ENCODE measurements around the gene HYAL1. TPM values are rescaled to one million over a fixed set of nuclear protein-coding genes. Genes with fewer than 3 reads are reported as not detected.

Gene HYAL1
- 5.9 and 6.2 TPM in 2 replicates for total RNA-seq (2014; rRNA removed; shearing (Covaris generic))
- 12.0 and 17.1 TPM in 2 replicates for polyA plus RNA-seq (2014; cell fraction: nucleus; rRNA removed)

DNA sequence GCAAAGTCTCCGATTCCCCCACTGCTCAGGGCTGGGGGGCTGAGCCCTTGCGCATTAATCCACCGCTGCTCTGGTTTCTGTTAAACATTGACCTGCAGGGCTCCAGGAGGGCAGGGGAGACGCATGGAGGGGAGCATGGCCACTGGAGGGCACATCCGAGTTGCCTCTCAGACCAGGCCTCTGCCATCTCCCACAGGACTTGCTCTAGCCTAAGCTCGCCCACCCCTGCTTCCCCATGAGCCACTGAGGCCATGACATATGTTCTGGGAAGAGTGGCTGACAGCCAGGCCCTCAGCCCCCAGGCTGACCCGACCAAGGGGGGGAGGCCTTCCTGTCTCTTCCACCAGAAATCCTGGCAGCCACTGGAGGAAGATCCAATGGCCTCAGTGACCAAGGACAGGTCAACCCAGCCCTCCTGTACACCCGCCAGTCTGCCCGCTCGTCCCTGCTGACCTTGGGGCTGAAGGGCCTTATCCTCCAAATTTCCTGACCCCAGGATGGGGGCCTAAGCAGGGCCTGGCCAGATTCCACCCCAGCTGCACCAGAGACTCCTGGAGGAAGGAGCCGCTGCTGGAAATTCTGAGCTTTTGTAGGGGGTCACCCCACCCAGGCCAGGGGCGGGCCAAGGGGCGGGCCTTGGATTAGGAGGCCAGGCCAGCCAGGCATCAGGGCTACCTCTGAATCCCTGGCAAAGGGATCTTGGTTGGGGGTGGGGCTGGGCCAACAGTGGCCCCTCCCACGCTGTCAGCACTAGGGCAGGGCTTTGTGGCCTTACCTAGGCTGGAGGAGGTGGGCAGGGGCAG, at the start of gene HYAL1:
Gene HYAL1, minus strand, starts transcription at position 562 of the 803 bp plus-strand sequence. CDS start 618 bp downstream, outside the sequence.
- DNase-seq (ENCODE audit: extremely low read depth, low read depth) = no peak

GRCh38 chr3:50352781-50353180, 49.4 kb upstream of the HYAL1 start:
- no peak for DNase-seq (ENCODE audit: extremely low read depth, low read depth)

GRCh38 chr3:50351323-50351697, 47.9 kb upstream of the HYAL1 start:
- DNase-seq (ENCODE audit: extremely low read depth, low read depth) = no peak

GRCh38 chr3:50350527-50351322, 47.4 kb upstream of the HYAL1 start, which contains the start of the genes CYB561D2 and NPRL2:
Gene CYB561D2 (plus strand): TSS chr3:50350862. CDS start chr3:50351434, 572 bp downstream.
Gene NPRL2 (minus strand): TSS chr3:50350775. CDS start chr3:50350652, 123 bp downstream.
- DNase-seq (ENCODE audit: extremely low read depth, low read depth) = peak; percentile 88

- DNase-seq (ENCODE audit: extremely low read depth, low read depth) = no peak
Observed at GRCh38 chr3:50350213-50350526, 46.8 kb upstream of the HYAL1 start.

GRCh38 chr3:50347187-50347813, 43.9 kb upstream of the HYAL1 start:
- DNase-seq (ENCODE audit: extremely low read depth, low read depth) = peak; percentile 56

- no peak for DNase-seq (ENCODE audit: extremely low read depth, low read depth)
Observed at GRCh38 chr3:50345586-50346234, 42.3 kb upstream of the HYAL1 start, which contains the start of gene ZMYND10. Gene ZMYND10 (minus strand): TSS chr3:50345732. CDS start chr3:50345579, 153 bp downstream.

GRCh38 chr3:50345008-50345407, 41.6 kb upstream of the HYAL1 start:
- DNase-seq (ENCODE audit: extremely low read depth, low read depth) = no peak

DNA sequence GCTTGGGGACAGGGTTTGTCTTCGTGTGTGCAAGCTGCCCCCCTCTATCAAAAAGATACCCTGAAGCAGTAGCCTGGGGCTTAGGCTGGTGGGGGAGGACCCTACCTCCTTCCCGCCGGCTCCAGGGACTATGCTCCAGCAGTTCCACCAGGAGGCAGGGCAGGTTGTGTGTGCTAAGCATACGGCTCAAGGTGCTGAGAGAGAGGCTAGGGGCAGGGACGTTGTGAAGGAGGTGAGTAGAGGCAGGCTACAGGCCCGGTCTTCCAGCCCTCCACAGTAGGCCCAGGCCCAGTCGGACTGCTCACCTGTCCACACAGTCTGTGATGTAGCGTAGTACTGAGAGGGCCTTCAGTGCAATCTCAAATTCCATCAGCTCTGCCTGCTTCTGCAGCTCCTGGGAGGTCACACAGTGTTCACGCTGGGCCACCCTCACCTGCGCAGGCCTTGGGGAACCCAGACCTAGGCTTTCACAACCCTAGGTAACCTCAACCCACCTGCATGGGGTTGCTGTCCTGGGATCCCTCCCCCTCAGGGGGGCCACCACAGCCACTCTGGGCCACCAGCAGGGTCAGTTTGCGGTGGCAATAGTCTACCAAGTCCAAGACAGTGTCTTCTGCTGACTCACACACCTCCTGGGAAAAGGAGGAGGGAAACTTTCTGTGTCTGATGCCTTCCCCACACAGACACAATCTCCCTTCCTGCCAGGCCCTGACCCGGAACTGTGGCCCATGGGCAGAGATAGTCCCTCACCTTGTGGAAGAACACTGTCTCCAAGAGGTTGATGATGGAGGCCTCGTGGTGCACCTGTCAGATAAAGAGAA, 39.6 kb upstream of the HYAL1 start:
- DNase-seq (ENCODE audit: extremely low read depth, low read depth) = no peak

DNA sequence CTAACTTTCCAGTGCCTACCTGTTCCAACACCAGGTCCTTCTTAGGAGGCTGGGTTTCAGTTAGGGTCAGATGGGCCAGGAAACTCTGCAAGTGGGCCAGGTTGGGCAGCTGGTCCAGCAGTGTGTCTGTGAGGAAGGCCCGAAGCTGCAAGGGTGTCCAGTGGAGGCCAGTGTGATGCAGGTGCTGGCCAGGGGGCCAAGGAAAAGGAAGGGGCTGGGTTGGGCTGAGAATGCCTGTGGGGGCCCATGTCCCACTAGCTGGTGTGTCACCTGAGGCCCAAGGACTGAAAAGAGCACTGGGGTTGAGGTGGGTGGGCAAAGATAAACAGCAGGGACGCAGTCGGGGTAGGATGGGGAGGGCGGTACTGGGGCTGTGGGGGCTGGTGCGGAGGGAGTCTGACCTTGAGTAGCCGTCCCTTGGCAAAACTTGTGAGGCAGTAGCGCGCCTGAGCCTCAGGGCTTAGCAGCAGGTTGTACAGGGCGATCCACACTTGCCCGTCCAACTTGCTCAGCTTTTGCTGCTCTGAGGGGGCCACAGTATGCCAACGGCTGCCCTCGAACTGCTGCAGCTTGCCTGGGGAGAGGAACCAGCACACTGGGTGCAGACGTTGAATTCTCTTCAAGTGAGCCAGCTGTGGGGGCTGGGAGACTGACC, 38.7 kb upstream of the HYAL1 start:
- DNase-seq (ENCODE audit: extremely low read depth, low read depth) = no peak

GRCh38 chr3:50341537-50341936, 38.2 kb upstream of the HYAL1 start:
- no peak for DNase-seq (ENCODE audit: extremely low read depth, low read depth)

DNA sequence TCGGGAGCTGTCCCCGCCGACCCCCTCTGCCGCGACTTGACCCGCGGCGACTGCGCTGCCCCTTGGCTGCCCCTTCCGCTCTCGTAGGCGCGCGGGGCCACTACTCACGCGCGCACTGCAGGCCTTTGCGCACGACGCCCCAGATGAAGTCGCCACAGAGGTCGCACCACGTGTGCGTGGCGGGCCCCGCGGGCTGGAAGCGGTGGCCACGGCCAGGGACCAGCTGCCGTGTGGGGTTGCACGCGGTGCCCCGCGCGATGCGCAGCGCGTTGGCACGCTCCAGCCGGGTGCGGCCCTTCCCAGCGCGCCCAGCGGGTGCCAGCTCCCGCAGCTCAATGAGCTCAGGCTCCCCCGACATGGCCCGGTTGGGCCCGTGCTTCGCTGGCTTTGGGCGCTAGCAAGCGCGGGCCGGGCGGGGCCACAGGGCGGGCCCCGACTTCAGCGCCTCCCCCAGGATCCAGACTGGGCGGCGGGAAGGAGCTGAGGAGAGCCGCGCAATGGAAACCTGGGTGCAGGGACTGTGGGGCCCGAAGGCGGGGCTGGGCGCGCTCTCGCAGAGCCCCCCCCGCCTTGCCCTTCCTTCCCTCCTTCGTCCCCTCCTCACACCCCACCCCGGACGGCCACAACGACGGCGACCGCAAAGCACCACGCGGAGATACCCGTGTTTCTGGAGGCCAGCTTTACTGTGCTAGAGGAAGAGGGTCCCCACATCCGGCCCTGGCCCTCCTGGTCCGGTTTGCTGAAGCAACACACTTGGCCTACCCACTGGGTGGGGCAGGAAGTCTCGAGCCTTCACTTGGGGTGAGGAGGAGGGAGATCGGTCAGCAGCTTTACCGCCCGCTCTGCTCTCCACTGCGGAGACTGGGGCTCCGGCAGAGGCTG, 37.3 kb upstream of the HYAL1 start, which contains the start of gene RASSF1:
Gene RASSF1, minus strand, starts transcription at position 389 of the 882 bp plus-strand sequence. Its CDS starts 31 bp downstream, at position 358.
- DNase-seq (ENCODE audit: extremely low read depth, low read depth) = no peak

- no peak for DNase-seq (ENCODE audit: extremely low read depth, low read depth)
Observed at GRCh38 chr3:50340147-50340447, 36.7 kb upstream of the HYAL1 start.

DNA sequence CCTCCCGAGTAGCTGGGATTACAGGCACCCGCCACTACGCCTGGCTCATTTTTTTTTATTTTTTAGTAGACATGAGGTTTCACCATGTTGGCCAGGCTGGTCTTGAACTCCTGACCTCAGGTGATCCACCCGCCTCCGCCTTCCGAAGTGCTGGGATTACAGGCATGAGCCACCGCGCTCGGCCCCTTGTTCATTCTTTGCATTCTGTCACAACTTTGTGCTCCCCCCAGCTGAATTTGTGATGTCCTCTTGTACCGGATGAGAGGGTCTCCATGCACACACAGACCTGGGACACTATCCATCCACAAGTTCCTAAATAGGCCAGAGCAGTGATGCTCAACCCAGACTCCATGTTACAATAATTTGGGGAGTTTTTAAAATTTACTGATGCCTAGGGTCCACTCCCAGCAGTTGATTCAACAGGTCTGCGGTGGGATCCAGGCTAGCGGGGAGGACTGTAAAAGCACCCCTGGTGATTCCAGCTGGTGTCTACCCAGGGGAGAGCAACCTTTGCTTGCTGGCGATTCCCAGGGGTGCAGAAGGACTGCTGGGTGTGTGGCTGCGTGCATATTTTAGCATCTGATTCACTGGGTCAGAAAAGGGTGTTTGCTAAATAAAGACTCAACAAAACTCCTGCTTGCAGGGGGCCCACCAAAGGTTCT, 36.2 kb upstream of the HYAL1 start:
- DNase-seq (ENCODE audit: extremely low read depth, low read depth) = no peak

DNA sequence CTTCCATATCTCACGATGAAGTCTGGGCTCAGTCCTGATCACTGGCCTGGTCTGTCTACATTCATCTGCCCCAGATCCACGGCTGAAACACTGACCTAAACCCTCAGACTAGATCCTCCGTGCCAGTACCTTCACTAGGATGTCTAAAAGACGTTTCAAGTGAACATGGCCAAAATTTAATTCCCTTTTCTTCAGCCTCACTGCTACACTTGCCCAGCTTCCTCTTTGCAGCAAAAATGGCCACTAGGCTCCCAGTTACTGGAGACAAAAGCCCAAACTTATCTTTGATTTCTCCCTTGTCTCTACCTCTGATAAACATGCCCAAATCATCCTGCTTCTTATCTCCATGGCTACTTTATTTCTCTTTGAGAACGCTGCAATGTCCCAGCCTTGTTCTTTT, 35.6 kb upstream of the HYAL1 start:
- no peak for DNase-seq (ENCODE audit: extremely low read depth, low read depth)

DNA sequence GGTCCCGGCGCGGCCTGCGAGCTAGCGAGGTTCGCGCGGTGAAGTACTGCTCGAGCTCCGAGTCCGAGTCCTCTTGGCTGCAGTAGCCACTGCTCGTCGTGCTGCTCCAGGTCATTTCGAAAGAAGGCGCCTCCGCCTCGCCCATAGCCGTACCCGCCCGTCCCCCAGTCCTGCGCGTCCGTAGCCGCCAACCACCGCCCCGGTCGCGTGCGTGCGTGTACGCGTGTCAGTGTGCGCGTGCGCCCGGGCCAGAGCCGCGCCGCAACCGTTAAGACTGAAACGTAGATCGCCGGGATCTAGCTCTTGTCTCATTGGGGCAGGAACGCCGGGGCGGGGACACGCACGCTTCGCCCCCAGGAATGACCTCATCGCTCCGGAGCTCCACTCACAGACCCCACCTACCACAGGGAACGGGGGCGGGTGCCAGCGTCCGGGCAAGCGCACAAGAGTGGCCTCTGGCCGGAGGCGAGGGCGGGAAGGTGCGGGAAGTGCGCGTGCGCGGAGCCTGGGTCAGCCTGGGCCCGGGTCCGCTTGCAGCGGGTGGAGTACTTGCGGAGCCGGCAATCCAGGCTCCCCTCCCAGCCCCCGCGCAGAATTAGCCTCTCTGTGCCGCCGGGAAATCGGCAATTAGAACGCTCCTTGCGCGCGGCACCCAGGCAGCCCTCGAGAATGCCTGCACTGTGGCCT, 33.9 kb upstream of the HYAL1 start:
- DNase-seq (ENCODE audit: extremely low read depth, low read depth) = peak; percentile 97

Measured in NCI-H460 (cell line).